Measurements from ENCODE around the gene TOM1L2.
"Not testable (repeated sequence)": the region's sequence is repeated elsewhere in the genome, so short reads cannot be mapped to it uniquely, and the experiment has no call there.

The TOM1L2 gene

DNA sequence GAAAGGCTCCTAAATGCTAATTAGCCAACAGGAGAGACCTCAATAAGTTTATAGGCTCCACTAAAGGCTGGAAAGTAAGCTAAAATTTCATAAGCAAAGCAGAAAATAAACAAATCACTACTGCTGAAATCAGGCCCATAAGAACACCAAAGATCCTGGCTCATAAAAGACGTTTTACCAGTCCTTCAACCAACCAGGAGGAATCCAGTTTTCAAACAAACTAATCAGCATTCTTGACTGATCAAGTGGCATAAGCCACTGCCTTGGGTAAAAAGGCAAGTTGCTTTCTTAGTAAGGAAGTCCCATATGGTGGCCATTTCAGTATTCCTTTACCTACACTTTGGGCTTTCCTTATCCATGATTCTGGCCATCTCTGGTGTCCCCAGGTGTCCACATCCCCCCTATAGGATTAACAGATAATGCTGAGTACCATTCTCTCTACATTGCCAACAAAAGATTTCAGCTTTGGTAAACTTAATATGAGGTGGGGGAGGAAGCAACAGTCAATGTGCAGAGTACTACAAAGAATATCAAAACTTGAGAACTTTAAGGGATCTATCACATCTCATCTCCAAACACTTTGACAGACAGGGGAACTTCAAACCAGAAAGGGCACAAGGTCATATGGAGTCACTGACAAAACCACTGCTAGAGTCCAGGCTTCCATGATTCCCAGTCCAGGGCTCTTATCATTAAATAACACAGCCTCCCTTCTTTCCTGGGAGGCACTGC is 1.3 kb downstream of the TOM1L2 start:
- no peak for DNase-seq

DNA sequence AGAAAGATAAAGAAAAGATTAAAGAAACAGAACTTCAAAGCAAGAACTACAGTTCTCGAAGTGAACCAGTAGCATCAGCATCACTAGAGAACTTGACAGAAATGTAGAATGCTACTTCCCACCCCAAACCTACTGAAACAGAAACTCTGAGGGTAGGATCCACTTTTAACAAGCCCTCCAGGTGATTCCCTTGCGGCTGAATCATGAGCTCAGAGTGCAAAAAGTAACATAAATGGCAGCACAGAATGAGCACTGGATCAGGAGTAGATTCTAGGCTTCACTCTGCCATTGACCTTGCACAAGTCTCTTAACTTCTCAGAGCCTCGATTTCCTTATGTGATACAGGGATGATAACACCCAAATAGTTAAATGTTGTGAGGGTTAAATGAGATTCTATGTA is 5.8 kb downstream of the TOM1L2 start:
- no peak for DNase-seq

DNA sequence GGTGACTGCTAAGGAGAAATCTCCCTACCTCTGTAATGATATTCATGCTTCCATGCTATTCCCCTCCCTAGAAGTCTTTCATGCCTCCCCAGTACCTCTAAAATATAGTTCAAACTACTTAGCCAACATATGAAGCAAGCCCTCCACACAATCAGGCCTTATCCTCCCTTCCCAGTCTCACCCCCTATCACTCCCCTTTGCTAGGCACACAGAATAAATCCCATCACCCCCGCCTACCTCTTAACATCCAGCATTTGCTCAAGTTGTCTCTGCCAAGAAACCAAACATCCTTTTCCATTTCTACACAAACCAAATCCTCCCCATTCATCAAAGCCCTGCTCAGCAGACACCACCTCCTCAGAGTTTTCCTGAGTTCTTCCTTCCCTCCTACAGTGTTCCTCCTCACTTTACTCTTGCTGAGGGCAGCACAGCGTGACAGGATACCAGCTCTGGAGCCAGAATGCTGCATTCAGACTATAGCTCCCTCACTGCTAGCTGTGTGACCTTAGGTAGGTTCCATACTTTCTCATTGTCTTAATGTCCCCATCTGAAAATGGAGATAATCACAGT is 7.0 kb downstream of the TOM1L2 start:
- no peak for DNase-seq

DNA sequence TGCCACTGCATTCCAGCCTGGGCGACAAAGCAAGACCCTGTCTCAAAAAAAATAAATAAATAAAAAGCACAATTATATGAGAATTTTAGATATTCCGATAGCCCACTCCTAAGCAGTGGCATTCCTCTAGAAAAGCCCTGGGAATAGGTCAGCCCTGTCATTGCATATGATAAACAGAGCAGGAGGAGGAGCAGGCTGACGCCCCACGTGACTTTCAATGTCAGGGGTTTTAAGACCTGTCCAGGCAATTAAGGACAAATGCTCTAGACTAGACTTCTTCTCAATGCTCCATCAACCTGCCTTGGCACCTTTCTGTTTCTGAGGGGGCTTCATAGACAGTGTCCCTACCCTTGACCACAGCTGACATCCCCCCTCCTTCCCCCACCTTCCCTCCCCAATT is 7.5 kb downstream of the TOM1L2 start:
- no peak for DNase-seq

DNA sequence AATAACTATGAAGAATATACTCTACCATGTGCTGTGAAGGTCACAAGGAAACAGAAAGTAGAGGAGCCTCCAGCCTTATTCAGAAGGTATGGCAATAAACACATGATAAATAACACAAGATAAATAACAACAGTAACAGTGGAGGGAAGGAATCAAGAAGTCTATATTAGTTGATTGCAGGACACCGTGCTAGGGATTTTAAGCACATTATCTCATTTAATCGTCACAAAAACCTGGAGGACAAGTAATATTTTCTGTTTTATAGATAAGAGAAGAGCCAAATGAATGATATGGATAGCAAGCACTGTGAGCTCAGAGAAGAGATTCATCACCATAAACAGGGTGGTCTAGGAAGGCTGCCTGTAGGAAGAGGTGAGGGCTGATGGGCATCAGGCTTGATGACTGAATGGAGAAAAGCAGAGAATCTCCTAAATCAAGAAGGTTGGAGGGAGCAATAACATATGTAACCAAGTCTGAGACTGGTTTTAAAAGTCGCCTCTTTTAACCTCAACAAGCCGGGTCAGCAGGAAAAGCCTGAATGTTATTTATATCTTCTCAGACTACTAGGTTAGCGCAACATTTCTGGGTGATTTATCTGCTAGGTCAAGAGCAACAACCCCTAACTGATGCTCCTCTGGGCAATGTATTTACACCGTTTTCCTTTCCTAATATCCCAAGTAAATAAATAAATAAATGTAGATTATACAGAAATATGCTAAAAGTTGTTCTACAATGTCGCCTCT is 8.3 kb downstream of the TOM1L2 start:
- no peak for DNase-seq

DNA sequence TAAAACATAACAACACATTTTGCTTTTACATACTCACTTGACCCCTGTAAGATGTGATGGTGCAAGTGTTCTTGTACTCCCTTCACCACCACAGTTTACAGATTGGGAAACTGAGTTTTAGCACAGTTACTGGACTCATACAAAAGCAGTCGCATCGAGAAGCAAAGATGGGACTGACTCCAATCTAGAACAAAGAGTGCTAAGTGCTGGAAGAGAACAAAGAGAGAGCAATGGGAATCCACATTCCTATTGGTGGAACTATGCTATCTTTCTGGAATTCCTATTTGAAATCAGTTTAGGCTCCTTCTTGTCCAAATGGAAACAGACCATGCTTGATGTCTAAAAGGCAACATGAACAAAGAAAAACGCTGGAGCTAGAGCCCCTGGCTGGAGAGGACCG is 9.1 kb downstream of the TOM1L2 start:
- no peak for DNase-seq

DNA sequence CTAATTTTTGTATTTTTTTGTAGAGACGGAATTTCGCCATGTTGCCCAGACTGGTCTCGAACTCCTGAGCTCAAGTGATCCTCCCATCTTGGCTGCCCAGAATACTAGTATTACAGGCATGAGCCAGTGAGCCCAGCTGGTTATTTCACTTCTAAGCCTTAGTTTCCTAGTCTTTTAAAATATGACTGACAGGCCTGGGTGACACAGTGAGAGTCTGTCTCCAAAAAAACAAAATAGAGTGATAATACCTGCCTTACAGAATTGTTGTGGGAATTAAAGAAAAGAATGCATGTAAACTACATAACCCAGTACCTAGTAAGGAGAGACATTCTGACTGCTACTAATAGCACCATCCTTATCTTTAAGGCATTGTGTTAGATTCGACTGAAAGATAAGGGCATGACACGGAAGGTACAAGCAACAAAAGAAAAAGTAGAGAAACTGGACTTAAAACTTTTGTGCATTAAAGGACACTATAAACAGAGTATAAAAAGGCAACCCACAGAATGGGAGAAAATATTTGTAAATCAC is 11.6 kb downstream of the TOM1L2 start:
- DNase-seq, result no peak

DNA sequence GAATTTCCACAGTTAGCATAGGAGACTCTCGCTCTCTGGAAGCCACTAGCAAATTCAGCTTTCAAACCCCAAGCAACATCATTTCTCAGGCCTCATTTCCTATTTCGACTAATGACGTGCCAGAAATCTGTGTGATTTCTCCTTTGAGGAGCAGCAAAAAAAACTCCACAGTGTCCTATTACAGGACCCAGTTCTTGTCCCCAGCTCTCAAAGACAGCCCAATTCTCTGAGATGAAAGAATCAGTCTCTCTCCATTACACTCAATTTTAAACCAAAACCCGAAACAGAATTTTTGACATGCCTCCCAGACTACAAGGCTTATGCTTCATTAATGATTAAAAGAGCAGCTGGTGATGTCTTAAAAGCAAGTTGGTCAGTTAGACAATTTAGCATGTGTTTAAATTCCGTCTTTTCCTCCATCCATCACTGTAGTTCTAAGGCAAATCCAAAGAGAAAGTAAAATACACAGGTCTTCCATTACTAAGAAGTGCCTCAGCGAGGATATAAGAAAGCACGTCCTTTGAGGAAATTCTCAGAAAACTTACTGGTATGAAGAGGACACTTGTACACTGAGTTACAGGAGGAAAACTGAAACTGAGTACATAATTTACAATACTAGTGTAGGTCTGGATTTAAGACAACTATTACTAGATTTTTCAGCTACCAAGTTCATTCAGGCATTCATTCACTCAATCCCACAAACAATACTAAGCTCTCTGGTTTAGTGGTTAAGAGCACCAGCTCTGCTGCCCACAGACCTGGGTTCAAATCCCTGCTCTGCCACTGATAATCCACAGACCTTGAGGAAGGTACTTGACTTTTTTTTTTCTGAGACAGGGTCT is 12.5 kb downstream of the TOM1L2 start:
- no peak for DNase-seq

DNA sequence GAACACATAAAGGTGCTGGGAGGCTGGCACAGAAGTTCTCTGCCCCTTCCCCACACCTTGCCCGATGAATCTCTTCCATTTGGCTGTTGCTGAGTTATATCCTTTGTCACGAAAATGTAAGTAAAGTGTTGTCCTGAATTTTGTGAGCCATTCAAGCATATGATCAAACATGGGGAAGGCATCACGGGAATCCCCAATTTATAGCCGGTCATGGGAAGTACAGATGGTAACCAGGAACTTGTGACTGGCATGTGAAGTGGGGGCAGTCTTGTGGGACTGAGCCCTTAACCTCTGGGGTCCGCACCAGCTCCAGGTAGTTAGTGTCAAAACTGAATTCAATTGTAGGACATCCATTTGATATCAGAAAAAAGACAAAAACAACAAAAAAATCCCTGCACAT is 13.2 kb downstream of the TOM1L2 start:
- no peak for DNase-seq

DNA sequence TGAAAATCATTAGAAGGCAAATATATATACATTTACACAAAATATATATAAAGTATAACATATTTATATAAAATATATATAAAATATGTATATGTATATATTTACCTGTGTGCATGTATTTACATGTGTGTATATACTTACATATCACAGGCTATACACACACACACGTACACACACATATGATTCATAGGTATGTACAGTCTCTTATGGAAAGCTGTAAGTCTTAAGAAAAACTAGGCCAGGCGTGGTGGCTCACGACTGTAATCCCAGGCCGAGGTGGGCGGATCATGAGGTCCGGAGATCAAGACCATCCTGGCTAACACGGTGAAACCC is 14.7 kb downstream of the TOM1L2 start:
- DNase-seq, result no peak

DNA sequence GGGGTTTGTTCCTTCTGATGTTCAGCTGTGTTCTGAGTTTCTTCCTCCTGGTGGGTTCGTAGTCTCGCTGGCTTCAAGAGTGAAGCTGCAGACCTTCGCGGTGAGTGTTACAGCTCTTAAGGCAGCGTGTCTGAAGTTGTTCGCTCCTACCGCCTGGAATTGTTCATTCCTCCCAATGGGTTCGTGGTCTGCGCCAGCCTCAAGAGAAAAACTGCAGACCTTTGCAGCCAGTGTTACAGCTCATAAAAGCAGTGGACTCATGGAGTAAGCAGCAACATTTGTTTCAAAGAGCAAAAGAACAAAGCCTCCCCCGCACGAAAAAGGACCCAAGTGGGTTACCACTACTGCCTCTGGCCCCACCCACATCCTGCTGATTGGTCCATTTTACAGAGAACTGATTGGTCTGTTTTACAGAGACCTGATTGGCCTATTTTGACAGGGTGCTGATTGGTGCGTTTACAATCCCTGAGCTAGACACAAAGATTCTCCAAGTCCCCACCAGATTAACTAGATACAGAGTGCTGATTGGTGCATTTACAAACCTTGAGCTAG is 16.3 kb downstream of the TOM1L2 start:
- DNase-seq, result not testable (repeated sequence)

DNA sequence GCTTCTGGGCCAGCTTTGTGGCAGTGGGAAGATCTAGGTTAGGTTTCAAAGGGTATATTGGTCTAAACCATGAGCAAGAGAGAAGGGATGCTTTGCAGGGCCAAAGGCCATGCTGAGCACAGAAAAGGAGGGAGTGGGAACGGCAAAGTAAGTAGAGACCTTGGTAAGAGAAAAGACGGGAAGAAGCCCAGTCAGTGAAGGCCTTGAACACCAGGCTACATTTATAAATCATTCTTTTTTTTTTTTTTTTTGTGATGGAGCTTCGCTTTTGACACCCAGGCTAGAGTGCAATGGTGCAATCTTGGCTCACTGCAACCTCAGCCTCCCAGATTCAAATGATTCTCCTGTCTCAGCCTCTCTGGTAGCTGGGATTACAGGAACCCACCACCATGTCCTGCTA is 18.1 kb downstream of the TOM1L2 start:
- no peak for DNase-seq

DNA sequence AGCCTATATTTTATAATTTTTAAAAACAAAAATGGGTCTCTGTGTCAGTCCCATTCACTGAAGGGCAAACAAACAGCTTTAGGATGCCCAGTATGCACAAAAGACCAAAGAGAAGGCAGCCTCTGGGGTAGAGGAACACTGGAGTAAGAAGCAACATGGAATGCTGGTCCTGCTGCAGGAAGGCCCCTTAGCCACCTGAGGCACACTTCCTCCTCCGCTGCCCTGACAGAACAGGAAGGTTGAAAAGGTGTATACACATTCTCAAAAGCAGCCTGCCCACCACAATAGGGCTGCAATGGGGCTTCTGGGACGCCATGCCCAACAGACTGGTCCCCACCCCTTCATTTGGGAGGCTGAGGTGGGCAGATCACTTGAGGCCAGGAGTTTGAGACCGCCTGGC is 19.5 kb downstream of the TOM1L2 start:
- no peak for DNase-seq

DNA sequence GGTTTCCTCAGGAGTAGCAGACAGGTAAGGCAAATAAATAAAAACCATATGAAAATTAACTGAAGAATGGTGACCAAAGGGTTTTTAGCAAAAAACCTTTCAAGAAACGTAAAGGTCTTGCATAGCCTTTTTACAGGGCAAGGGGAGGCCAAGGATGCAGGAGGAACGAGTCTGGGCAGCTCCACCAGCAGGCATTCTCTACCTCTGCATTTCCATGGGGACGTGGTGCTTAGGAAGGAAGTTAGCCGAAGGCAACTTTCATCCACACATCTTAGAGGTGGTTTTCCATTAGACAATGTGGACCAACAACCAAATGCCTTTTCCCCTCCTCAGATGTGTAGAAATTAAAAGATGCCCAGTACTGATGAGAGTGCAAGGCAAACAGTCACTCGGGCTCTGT is 20.7 kb downstream of the TOM1L2 start:
- DNase-seq, result no peak

DNA sequence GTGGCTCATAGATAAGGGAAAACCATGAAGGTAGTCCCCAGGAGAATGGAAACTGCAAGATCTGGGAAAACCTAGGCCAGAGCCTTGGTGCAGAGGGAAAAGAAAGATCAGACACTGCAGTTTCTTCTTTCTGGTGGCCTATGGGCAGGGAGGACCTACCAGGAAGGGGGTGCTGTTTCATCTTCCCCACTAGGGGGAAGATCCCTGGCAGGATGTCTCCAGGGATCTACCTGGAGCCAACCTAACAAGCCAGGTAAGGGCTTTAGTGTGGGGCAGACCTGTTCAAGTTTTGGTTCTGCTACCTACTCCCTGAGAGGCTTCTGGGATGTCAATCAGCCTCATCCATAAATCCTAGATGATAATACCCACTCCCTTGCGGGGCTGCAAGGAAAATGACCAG is 21.4 kb downstream of the TOM1L2 start:
- DNase-seq, result no peak

DNA sequence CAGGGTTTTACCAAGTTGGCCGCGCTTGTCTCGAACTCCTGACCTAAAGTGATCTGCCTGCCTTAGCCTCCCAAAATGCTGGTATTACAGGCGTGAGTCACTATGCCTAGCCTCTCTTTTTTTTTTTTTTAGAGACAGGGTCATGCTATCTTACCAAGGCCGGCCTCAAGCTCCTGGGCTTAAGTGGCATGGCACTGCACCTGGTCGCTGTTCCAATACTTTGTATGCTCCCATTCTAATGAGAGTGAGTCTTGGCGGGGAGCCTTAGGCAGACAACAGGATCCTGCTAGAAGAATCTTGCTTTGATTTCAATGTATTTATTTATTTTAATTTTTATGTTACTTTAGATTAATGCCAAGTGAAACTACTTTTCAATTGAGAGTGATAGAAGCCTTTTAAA is 21.9 kb downstream of the TOM1L2 start:
- DNase-seq, result no peak

DNA sequence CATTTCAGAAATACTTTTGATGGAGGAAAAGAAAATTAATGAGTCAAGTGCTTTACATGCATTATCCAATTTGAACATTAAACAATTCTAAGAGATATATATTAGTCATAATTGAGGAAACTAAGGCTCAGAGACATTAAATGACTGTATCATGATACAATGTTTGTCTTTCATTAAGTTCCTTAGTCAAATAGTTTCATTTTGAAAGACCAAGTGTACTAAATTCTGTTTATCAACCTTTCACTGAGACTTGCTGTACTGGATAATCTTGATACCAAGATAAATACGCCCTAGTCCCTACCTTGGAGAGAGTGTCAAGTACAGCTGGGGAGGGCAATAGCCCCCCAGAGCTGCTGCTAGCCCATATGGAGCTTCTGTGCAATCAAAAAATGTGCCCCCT is 24.2 kb downstream of the TOM1L2 start:
- no peak for DNase-seq

DNA sequence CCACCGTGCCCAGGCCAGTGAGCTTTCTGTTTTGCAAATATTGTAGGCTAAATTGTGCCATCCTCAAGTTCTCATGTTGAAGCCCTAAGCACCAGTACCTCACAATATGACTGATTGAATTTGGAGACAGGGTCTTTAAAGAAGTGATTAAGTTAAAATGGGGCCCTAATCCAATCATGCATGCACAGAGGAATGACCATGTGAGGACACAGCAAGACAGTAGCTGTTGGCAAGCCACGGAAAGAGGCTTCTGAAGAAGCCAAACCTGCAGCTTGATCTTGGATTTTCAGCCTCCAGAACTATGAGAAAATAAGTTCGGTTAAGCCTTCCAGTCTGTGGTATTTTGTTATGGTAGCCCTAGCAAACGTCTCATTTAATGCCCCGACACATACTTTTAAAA is 24.9 kb downstream of the TOM1L2 start:
- DNase-seq, result no peak

DNA sequence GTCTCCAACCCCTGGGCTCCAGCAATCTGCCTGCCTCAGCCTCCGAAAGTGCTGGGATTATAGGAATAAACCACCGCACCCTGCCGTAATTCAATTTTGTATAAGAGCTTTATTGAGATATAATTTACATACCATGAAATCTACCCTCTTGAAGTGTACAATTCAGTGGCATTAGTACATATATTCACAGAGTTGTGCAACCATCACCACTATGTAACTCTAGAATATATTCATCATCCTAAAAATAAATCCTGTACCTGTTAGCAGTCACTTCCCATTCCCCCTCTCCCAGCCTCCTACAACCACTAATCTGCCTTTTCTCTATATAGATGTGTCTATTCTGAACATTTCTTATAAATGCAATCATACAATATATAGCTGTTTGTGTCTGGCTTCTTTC is 26.1 kb downstream of the TOM1L2 start:
- DNase-seq, result no peak

DNA sequence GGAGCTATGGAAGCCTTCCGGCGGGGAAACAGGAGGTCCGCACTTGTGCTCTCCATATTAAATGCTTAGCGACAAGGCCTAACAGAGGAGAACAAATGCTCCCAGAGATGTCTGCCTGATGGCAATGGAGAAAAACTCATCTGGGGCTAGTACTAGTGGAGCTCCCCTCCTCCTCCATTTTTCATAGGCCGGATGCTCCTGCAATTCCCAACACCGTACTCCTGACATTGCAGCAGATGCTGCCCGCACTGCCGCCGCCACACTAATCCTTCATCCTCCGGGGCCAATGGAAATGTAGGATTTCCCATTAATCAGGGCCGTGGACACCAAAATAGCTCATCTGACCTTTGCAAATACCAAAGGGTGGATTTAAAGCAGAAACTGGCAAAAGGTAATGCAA is 27.5 kb downstream of the TOM1L2 start:
- no peak for DNase-seq

DNA sequence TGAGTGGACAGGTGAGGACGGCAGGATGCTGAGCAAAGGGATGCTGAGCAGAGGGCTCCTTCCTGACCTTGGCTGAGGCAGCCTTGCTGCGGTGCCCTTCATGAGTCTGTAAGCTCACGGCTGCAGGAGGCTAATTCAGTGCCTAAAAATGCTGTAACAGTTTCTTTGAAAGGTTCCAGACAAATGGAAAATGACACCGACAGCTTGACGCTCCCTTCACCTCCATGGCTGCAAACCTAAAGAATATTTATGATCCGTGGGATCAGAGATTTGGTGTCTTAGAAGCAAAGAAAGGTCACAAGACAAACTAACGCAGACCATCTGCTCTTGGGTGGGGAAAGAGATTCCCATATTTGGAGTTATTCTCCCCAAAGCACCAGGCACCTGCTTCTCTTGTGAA is 28.0 kb downstream of the TOM1L2 start:
- no peak for DNase-seq

DNA sequence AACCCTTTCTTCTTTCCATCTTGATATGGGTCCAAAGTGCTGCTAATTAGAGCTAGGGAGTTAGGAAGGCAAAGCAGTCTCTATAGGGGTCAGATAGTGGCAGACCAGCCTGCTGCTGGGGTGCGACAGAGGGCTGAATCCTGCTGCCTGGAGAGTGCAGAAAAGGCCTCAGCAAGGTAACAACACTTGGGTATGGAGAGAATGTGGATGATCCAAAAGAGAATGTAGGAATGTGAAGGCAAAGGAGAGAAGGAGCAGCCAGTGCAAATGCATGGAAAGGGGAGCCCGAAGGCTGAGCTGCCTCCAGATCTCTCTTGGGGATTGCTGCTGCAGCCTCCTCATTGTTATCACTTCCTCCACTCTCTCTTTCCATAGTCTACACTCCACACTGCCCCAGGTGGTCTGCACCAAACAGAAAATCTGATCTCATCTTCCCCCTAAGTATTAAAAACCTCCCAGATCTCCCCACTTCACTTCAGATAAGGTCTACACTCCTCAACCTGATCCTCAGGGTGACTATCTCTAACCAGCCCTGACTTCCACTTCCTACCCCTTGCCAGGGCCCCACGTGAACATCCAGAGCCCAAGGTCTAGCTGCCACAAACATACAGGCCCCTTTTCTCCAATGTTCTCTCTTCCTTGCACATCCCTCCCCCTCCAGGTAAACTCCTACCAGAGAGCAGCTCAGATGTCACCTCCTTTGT is 28.8 kb downstream of the TOM1L2 start:
- DNase-seq, result no peak
